GM12873 (cell line): Measurements from ENCODE around the gene LRP2BP.

Experiments
- TF ChIP-seq, protein P1 (sequence below): IDR thresholded peaks from 2 replicates; pipeline ENCODE4 v1.5.1; 2012; ENCODE audit warnings: low read depth, mild to moderate bottlenecking, moderate library complexity, low read length, control low read depth; ENCODE audit not compliant: insufficient read depth; ENCODE audit errors: missing control alignments

LRP2BP gene

DNA sequence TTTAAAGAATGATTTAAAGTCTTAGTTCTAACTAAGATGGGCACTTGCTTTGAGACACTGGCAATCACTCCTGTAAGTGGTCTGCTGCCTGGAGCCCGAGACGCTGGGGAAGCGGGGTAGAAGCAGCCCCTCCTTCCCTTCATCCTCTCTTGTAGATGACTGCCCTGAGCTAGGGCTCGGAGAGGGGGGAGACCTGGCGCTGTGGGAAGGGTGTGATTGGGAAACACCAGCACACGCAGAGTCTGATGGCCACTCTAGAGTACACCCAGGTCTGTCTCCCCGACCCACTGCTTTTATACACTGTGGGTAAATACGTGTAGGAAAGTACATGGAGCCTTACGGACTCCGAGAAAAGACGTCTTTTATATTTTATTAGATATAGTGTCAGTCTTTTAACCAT, 24.0 kb downstream of the LRP2BP start:
- TF ChIP-seq, protein P1, sequence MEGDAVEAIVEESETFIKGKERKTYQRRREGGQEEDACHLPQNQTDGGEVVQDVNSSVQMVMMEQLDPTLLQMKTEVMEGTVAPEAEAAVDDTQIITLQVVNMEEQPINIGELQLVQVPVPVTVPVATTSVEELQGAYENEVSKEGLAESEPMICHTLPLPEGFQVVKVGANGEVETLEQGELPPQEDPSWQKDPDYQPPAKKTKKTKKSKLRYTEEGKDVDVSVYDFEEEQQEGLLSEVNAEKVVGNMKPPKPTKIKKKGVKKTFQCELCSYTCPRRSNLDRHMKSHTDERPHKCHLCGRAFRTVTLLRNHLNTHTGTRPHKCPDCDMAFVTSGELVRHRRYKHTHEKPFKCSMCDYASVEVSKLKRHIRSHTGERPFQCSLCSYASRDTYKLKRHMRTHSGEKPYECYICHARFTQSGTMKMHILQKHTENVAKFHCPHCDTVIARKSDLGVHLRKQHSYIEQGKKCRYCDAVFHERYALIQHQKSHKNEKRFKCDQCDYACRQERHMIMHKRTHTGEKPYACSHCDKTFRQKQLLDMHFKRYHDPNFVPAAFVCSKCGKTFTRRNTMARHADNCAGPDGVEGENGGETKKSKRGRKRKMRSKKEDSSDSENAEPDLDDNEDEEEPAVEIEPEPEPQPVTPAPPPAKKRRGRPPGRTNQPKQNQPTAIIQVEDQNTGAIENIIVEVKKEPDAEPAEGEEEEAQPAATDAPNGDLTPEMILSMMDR: no peak

DNA sequence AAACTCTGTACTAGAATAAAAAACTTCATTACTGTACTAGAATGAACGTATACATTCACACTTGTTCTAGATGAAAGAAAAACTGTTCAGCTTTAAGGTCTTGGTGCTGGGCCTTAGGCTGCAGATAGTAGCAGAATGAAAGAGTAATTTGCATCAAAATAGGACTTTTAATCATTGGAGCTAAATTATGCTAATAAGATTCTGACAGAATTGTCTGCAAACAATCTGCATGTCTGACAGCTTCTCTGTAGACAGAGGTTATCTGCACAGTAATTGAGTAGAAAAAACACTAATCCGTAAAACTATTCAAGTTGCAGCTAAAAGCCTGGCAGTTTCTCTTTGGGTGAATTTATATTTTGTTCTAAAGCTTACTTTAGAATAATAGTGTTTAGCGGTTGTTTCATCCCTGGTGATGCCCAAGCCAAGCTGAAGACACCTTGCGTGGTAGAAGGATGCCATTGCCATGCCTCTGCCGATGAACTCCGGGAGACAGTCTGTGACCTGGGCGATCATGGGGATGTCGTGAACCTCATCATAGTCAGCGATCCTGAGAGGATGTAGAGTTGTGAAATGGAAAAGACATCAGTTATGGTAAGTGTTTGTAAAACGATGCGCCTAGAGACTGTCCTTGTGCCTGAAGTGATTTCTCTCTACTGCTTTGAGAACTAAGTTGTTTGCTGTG, 25.3 kb downstream of the LRP2BP start:
- TF ChIP-seq, protein P1: no peak

DNA sequence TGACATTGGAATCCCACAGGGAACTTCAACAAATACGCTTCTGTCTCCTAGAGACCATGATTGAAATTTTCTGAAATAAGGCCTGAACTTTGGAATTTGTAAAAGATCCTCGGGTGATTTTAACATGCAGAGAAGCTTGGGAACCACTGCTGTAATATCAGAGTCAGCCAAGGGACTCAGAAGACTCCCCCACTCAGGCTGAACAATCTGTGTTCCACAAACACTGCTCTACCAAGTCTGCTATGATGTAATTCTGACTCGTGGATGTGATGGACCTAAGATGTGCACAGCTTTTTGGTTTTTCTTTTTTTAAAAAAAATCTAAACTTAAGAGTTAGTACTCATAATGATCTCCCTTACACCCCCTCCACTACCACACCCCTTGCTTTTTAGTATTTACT, 26.0 kb downstream of the LRP2BP start:
- TF ChIP-seq, protein P1: no peak

GRCh38 chr4:185364886-185365285, 30.8 kb downstream of the LRP2BP start:
- TF ChIP-seq, protein P1: no peak

- TF ChIP-seq, protein P1: no peak
Observed at GRCh38 chr4:185363251-185363650, 32.5 kb downstream of the LRP2BP start.

DNA sequence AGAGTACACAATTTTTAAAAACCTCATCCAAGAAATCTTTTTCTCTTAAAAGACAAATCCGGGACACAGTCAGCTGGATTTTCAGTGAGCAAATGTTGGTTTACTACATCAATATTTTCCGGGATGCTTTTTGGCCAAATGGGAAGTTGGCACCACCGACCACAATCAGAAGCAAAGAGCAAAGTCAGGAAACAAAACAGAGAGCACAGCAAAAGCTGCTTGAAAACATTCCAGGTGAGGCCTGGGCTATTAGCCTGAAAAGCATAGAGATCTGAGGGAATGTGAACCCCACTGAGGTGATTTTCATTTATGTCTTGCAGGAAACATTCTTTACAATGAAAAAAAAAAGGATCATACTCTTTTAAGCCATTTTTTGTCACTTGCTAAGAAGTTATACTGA, 33.9 kb downstream of the LRP2BP start:
- TF ChIP-seq, protein P1: no peak

DNA sequence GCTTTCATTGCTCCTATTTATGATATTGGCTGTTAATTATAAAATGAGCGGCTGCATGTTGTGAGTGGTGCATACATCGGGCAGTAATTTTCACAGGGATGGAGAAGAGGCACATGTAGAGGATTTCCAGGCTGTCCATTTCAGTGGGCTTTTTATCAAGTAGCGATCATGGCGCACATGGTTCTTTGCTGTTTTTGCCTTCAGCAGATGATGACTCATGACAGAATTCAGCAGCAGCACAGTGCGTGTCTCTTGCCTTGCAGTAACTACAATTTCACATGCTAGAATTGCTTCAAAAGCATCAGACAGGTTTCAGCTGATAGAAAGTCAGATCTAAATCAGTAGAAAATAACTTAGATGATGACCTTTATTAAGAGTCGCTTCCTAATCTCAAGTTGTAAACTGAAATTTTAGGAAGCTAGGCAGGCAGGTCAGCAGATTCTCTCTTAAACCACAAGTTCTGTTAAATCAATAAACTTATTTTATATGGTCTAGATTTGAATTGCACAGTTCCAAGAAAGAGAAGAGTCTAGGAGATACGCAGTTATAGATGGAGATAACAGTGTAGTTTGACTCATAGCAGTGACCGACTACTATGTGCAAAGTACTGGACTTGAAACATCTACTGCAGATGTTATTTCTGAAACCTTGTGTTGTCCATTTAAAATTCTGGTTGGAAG, 35.8 kb downstream of the LRP2BP start:
- TF ChIP-seq, protein P1: no peak
